Ishikawa (cell line): Measurements from ENCODE around the gene CCL23.

ENCODE experiments used
- CEBPB ChIP-seq: IDR thresholded peaks from 2 replicates; pipeline ENCODE4 v1.6.1; 2012
- CREB1 ChIP-seq: IDR thresholded peaks from 2 replicates; pipeline ENCODE4 v1.6.1; 2012; ENCODE audit warnings: low read depth
- EGR1 ChIP-seq: IDR thresholded peaks from 2 replicates; pipeline ENCODE4 v1.6.1; 2012
- EP300 ChIP-seq: IDR thresholded peaks from 2 replicates; pipeline ENCODE4 v1.6.1; 2012; ENCODE audit warnings: borderline replicate concordance
- FOXM1 ChIP-seq: IDR thresholded peaks from 2 replicates; pipeline ENCODE4 v1.6.1; 2012; ENCODE audit warnings: low read depth, borderline replicate concordance
- MAX ChIP-seq: IDR thresholded peaks from 2 replicates; pipeline ENCODE4 v1.6.1; 2012
- NFIC ChIP-seq: IDR thresholded peaks from 2 replicates; pipeline ENCODE4 v1.6.1; 2012
- RAD21 ChIP-seq: IDR thresholded peaks from 2 replicates; pipeline ENCODE4 v1.6.1; 2012; ENCODE audit warnings: low read depth
- REST ChIP-seq: IDR thresholded peaks from 2 replicates; pipeline ENCODE4 v1.6.1; 2012; ENCODE audit warnings: low read depth, mild to moderate bottlenecking
- TAF1 ChIP-seq: IDR thresholded peaks from 2 replicates; pipeline ENCODE4 v1.6.1; 2012; ENCODE audit warnings: low read depth, mild to moderate bottlenecking
- TCF12 ChIP-seq: IDR thresholded peaks from 2 replicates; pipeline ENCODE4 v1.6.1; 2012; ENCODE audit warnings: low read depth
- TEAD4 ChIP-seq: IDR thresholded peaks from 2 replicates; pipeline ENCODE4 v1.6.1; 2012
- USF1 ChIP-seq: IDR thresholded peaks from 2 replicates; pipeline ENCODE4 v1.6.1; 2012
- YY1 ChIP-seq: IDR thresholded peaks from 2 replicates; pipeline ENCODE4 v1.6.1; 2012; ENCODE audit warnings: low read depth
- ZBTB7A ChIP-seq: IDR thresholded peaks from 2 replicates; pipeline ENCODE4 v1.6.1; 2012; ENCODE audit warnings: low read depth

The CCL23 gene

GRCh38 chr17:36059406-36059805, 41.6 kb upstream of the CCL23 start:
- TF ChIP-seq TEAD4 (no peak), USF1 (no peak), TCF12 (no peak), CREB1 (no peak), EP300 (no peak), CEBPB (no peak), TAF1 (no peak), FOXM1 (no peak), ZBTB7A (no peak), REST (no peak), NFIC (no peak)

GRCh38 chr17:36057911-36058310, 40.1 kb upstream of the CCL23 start:
- TF ChIP-seq EGR1 = no peak
- TF ChIP-seq NFIC = no peak
- no peak for TF ChIP-seq TAF1
- no peak for TF ChIP-seq TCF12

- no peak for TF ChIP-seq YY1
- TF ChIP-seq MAX = no peak
- TF ChIP-seq RAD21 = no peak
- no peak for TF ChIP-seq FOXM1
- TF ChIP-seq USF1 = no peak
These were observed 38.2 kb upstream of the CCL23 start for GRCh38 chr17:36055921-36056520.

GRCh38 chr17:36055171-36055570, 37.4 kb upstream of the CCL23 start:
- no peak for TF ChIP-seq EP300
- TF ChIP-seq CREB1 = no peak
- no peak for TF ChIP-seq REST
- TF ChIP-seq TAF1 = no peak
- TF ChIP-seq FOXM1 = no peak
- TF ChIP-seq TCF12 = no peak
- TF ChIP-seq NFIC = no peak
- no peak for TF ChIP-seq EGR1
- no peak for TF ChIP-seq CEBPB

- no peak for TF ChIP-seq EGR1
- TF ChIP-seq NFIC = no peak
- no peak for TF ChIP-seq TEAD4
- TF ChIP-seq EP300 = no peak
- TF ChIP-seq MAX = no peak
- no peak for TF ChIP-seq ZBTB7A
These were observed 31.9 kb upstream of the CCL23 start for GRCh38 chr17:36049643-36050042.

- TF ChIP-seq TEAD4 (no peak), NFIC (no peak), YY1 (no peak), EGR1 (no peak), REST (no peak), EP300 (no peak), TAF1 (no peak), CREB1 (no peak), USF1 (no peak), RAD21 (no peak), MAX (no peak), CEBPB (no peak), ZBTB7A (no peak), TCF12 (no peak), FOXM1 (no peak)
These were observed 30.3 kb upstream of the CCL23 start for GRCh38 chr17:36048066-36048465.
